Glutamatergic neuron (in vitro differentiated cells): Measurements from ENCODE around the gene PA2G4. TPM values are rescaled to one million over a fixed set of nuclear protein-coding genes. Genes with fewer than 3 reads are reported as not detected.

ENCODE experiments used
- DNase-seq: peaks from one replicate; pipeline ENCODE4 v3.0.0; 2022
- H3K27ac Mint-ChIP-seq: one replicate; pipeline ENCODE4 v1.8.0; 2020; ENCODE audit warnings: mild to moderate bottlenecking, mixed read lengths, inconsistent platforms; ENCODE audit not compliant: unreplicated experiment
- H3K27me3 Mint-ChIP-seq: one replicate; pipeline ENCODE4 v1.8.0; 2020; ENCODE audit warnings: mild to moderate bottlenecking, moderate library complexity, mixed read lengths, inconsistent platforms; ENCODE audit not compliant: unreplicated experiment
- H3K36me3 Mint-ChIP-seq: one replicate; pipeline ENCODE4 v1.8.0; 2020; ENCODE audit warnings: mild to moderate bottlenecking, mixed read lengths, inconsistent platforms; ENCODE audit not compliant: unreplicated experiment
- H3K4me1 Mint-ChIP-seq: one replicate; pipeline ENCODE4 v1.8.0; 2020; ENCODE audit warnings: mild to moderate bottlenecking, low read depth, mixed read lengths, inconsistent platforms; ENCODE audit not compliant: unreplicated experiment
- H3K4me3 Mint-ChIP-seq: one replicate; pipeline ENCODE4 v1.8.0; 2020; ENCODE audit warnings: mild to moderate bottlenecking, mixed read lengths, inconsistent platforms; ENCODE audit not compliant: unreplicated experiment
- H3K9me3 Mint-ChIP-seq: one replicate; pipeline ENCODE4 v1.8.0; 2020; ENCODE audit warnings: mild to moderate bottlenecking, moderate library complexity, mixed read lengths, inconsistent platforms; ENCODE audit not compliant: unreplicated experiment
- CTCF ChIP-seq: fragments of 200-600 bp; sonication (generic); IDR thresholded peaks from one replicate; pipeline ENCODE4 v1.5.0; 2021; ENCODE audit not compliant: partially characterized antibody, unreplicated experiment
- total RNA-seq: library from RNA; stranded (reverse); fragmentation: NEBNext Ultra II Directional; extraction: Animal tissue kit (Norgen Biotek cat#: 25700); gene quantifications from one replicate; pipeline ENCODE4 v1.2.1, GENCODE V29; 2021; ENCODE audit not compliant: unreplicated experiment

Gene PA2G4
- total RNA-seq, 1 donor from 2014 or later: 86.5 TPM

GRCh38 chr12:56152132-56152755 lies 47.9 kb downstream of the PA2G4 start, which contains the start of gene MYL6B:
Gene MYL6B, plus strand, starts transcription at chr12:56152587. Its CDS starts 1,332 bp downstream, at chr12:56153919.
- peaks cover 3% of the 10 kb centered on the region for H3K9me3 Mint-ChIP-seq
- peak within 1 kb of the TSS; percentile 93 for H3K27ac Mint-ChIP-seq
- peaks cover 11% of the 10 kb centered on the region for H3K27me3 Mint-ChIP-seq
- H3K36me3 Mint-ChIP-seq: no peaks in the 10 kb centered on the region
- DNase-seq: peak; percentile 94
- peaks cover 11% of the 10 kb centered on the region for H3K4me1 Mint-ChIP-seq
- TF ChIP-seq CTCF: no peak
- peak within 1 kb of the TSS; percentile 89 for H3K4me3 Mint-ChIP-seq

GRCh38 chr12:56152756-56153677 lies 48.7 kb downstream of the PA2G4 start:
- Mint-ChIP-seq H3K27me3 (peaks cover 17% of the 10 kb centered on the region), H3K36me3 (no peaks in the 10 kb centered on the region), H3K4me1 (peaks cover 12% of the 10 kb centered on the region), H3K27ac (peak overlapping the region; percentile 93), H3K4me3 (peak overlapping the region; percentile 89), H3K9me3 (peaks cover 5% of the 10 kb centered on the region)
- TF ChIP-seq CTCF: no peak
- no peak for DNase-seq

GRCh38 chr12:56153678-56154065 lies 49.3 kb downstream of the PA2G4 start:
- Mint-ChIP-seq H3K9me3 (peaks cover 10% of the 10 kb centered on the region), H3K27ac (peak overlapping the region; percentile 52), H3K36me3 (no peaks in the 10 kb centered on the region), H3K4me3 (peak overlapping the region; percentile 89), H3K4me1 (peaks cover 12% of the 10 kb centered on the region), H3K27me3 (peaks cover 22% of the 10 kb centered on the region)
- TF ChIP-seq CTCF: no peak
- no peak for DNase-seq

GRCh38 chr12:56154246-56154771 lies 50.0 kb downstream of the PA2G4 start:
- Mint-ChIP-seq H3K4me3 (no peak overlapping the region), H3K27me3 (peaks cover 27% of the 10 kb centered on the region), H3K9me3 (peaks cover 17% of the 10 kb centered on the region), H3K36me3 (no peaks in the 10 kb centered on the region), H3K4me1 (peaks cover 12% of the 10 kb centered on the region), H3K27ac (peak overlapping the region; percentile 18)
- no peak for TF ChIP-seq CTCF
- no peak for DNase-seq
